ENCODE data around the gene MYOG. TPM values are rescaled to one million over a fixed set of nuclear protein-coding genes. Genes with fewer than 3 reads are reported as not detected.

MYOG gene
- total RNA-seq, 1 donor from 2014 or later: not detected

DNA sequence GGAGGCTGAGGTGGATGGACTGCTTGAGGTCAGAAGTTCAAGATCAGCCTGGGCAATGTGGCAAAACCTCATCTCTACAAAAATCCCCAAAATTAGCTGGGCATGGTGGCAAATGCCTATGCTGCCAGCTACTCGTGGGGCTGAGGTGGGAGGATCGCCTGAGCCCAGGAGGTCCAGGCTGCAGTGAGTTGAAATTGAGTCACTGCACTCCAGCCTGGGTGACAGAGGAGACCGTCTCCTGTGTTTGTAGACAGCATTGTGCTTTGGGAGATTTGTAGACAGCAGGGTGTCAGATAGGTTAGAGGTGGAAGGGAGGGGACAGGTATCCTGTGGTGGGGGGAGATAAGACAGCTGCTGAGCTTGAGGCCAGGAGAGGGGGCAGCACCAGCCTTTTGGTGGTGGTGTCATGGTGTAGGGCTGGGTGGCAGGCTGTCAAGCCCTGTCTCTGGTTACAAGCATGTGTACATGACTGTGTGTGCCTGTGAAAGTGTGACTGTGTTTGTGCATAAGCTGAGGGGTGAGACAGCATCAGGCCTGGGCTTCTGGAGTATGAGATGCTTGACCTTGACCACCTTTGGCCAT lies 44.4 kb downstream of the MYOG start:
- Mint-ChIP-seq H3K4me3 (ENCODE audit: low read depth) (no peak overlapping the region), H3K27ac (no peak overlapping the region), H3K4me1 (ENCODE audit: low read depth) (no peaks in the 10 kb centered on the region), H3K36me3 (ENCODE audit: insufficient read depth) (no peaks in the 10 kb centered on the region), H3K9me3 (ENCODE audit: low read depth) (no peaks in the 10 kb centered on the region), H3K27me3 (peaks cover 60% of the 10 kb centered on the region)
- DNase-seq (ENCODE audit: low spot score, unreplicated experiment): no peak
- TF ChIP-seq, protein P1, sequence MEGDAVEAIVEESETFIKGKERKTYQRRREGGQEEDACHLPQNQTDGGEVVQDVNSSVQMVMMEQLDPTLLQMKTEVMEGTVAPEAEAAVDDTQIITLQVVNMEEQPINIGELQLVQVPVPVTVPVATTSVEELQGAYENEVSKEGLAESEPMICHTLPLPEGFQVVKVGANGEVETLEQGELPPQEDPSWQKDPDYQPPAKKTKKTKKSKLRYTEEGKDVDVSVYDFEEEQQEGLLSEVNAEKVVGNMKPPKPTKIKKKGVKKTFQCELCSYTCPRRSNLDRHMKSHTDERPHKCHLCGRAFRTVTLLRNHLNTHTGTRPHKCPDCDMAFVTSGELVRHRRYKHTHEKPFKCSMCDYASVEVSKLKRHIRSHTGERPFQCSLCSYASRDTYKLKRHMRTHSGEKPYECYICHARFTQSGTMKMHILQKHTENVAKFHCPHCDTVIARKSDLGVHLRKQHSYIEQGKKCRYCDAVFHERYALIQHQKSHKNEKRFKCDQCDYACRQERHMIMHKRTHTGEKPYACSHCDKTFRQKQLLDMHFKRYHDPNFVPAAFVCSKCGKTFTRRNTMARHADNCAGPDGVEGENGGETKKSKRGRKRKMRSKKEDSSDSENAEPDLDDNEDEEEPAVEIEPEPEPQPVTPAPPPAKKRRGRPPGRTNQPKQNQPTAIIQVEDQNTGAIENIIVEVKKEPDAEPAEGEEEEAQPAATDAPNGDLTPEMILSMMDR (IDR thresholded peaks at IDR 0.05; ENCODE audit: unreplicated experiment): no peak

DNA sequence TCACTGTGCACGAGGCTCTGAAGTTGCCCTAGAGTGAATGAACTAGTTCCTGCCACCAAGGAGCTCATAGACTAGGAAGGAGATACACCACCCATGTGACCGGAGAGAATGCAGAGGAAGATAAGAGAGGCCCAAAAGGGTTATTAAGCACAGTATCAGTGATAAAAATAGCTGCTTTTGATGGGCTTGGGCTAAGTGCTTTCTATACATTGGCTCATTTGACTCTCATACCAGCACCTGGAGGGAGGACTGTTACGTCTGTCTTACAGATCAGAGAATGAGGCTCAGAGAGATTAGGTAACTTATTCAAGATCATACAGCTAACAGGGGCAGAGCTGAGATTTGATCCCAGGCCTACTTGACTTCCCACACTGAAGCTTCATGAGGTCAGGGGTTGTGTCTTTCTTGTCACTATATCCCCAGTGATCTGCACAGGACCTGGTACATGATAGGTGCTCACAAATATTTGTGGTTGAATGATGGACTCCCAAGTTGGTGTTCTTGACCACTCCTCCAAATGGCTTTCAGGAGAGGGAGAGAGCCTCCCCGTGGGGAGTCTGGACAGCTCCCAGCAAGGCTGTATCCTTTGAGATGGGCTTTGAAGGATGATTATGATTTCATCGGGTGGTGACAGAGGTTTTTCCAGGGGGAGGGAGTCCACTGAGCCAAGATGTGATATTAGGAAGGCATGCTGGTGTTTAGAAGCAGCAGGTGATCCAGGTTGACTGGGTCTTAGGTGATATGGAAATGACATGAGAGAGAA lies 45.1 kb downstream of the MYOG start:
- H3K4me1 Mint-ChIP-seq (ENCODE audit: low read depth): no peaks in the 10 kb centered on the region
- H3K27me3 Mint-ChIP-seq: peaks cover 61% of the 10 kb centered on the region
- H3K27ac Mint-ChIP-seq: no peak overlapping the region
- DNase-seq (ENCODE audit: low spot score, unreplicated experiment): no peak
- TF ChIP-seq, protein P1 (IDR thresholded peaks at IDR 0.05; ENCODE audit: unreplicated experiment): no peak
- no peaks in the 10 kb centered on the region for H3K36me3 Mint-ChIP-seq (ENCODE audit: insufficient read depth)
- H3K4me3 Mint-ChIP-seq (ENCODE audit: low read depth): no peak overlapping the region
- H3K9me3 Mint-ChIP-seq (ENCODE audit: low read depth): no peaks in the 10 kb centered on the region

DNA sequence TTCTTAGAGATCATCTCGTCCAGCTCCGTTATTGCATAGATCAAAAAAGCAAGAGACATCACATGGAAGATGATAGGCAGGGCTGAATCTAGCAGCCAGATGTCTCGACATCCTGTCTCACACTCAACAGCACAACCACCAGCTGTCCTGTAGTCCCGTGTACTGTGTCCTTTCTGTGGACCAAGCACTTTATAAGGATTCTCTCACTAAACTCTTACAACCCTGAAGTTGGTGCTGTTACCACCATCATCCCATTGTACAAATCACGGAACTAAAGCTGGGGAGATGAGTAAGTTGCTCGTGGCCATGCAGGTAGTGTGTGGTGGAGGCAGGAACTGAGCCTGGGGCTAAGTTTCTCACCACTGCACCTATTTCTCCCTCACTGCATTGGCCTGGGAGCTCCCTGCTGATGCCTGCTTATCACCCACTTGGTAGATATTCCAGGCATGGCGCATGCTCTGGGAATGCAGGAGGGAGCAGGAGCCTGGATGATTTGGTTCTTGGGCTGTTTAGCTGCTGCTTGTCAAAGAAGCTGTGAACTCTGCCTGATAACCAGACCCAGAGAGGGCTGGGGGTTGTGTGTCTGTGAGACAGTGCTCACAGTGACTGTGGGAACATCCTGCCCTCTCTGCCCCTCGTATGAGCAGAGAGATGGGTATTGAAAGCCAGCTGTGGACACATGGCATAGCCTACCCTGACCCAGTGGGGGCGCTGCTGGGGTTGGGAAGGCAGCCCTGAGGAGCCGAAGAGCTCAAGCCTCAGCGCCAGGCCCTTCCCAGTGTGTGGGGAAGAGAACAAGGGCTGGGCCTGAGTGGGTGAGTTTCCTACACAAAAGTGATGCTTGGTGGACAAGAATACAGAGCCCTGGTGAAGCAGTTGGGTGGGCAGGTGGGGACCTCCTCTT lies 46.0 kb downstream of the MYOG start:
- DNase-seq (ENCODE audit: low spot score, unreplicated experiment): no peak

DNA sequence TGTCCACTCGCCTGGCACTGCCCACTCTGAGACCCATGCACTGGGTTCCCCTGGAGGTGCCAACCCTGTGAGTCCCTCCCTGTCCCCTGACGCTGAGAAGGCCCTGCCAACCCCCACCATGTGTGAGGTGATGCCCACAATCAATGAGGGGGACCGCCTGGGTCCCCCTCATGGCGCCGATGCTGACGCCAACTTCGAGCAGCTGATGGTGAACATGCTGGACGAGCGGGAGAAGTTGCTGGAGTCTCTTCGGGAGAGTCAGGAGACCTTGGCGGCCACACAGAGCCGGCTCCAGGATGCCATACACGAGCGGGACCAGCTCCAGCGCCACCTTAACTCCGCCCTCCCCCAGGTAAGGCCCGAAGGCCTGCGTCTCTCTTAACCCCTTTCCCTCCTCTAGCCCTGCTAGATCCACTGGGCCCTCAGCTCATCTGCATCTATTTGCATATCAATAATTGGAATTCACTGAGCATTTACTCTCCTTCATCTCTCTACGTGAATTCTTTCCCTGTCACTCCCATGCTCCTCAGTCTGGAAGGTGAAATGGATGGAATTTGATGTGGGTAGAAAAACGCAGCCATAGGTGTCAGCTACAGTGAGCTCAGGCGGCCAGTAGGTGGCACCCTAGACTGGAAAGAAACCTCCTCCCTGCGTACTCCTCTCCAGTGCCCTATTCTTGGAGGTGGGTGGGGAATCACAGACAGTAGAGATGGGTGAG lies 46.8 kb downstream of the MYOG start:
- H3K9me3 Mint-ChIP-seq (ENCODE audit: low read depth): no peaks in the 10 kb centered on the region
- DNase-seq (ENCODE audit: low spot score, unreplicated experiment): peak; percentile 56
- TF ChIP-seq, protein P1 (IDR thresholded peaks at IDR 0.05; ENCODE audit: unreplicated experiment): peak; percentile 91
- H3K4me1 Mint-ChIP-seq (ENCODE audit: low read depth): no peaks in the 10 kb centered on the region
- no peak overlapping the region for H3K4me3 Mint-ChIP-seq (ENCODE audit: low read depth)
- H3K27me3 Mint-ChIP-seq: peaks cover 53% of the 10 kb centered on the region
- H3K27ac Mint-ChIP-seq: no peak overlapping the region
- no peaks in the 10 kb centered on the region for H3K36me3 Mint-ChIP-seq (ENCODE audit: insufficient read depth)

More for the DNA sequence above, 46.0 kb downstream of the MYOG start:
- no peak overlapping the region for H3K4me3 Mint-ChIP-seq (ENCODE audit: low read depth)
- H3K27me3 Mint-ChIP-seq: peaks cover 58% of the 10 kb centered on the region
- H3K4me1 Mint-ChIP-seq (ENCODE audit: low read depth): no peaks in the 10 kb centered on the region
- H3K36me3 Mint-ChIP-seq (ENCODE audit: insufficient read depth): no peaks in the 10 kb centered on the region
- no peaks in the 10 kb centered on the region for H3K9me3 Mint-ChIP-seq (ENCODE audit: low read depth)
- TF ChIP-seq, protein P1 (IDR thresholded peaks at IDR 0.05; ENCODE audit: unreplicated experiment): peak; percentile 33
- no peak overlapping the region for H3K27ac Mint-ChIP-seq

All from progenitor cell of endocrine pancreas (in vitro differentiated cells).